GOT3 (cell line): Measurements from ENCODE around the gene ITGA11.

Experiments
- DNase-seq: peaks from one replicate; lab custom pipeline; 2025; ENCODE audit warnings: mixed read lengths; lab: John Stamatoyannopoulos, UW

Gene ITGA11

GRCh38 chr15:68389041-68389930 lies 42.7 kb downstream of the ITGA11 start:
- no peak for DNase-seq

GRCh38 chr15:68387381-68388143 lies 44.4 kb downstream of the ITGA11 start:
- no peak for DNase-seq

GRCh38 chr15:68386587-68387288 lies 45.2 kb downstream of the ITGA11 start:
- DNase-seq, result no peak

- no peak for DNase-seq
Observed at GRCh38 chr15:68385671-68386586, 46.0 kb downstream of the ITGA11 start.

- DNase-seq, result no peak
Observed at GRCh38 chr15:68385240-68385561, 46.8 kb downstream of the ITGA11 start.

- peak; percentile 27 for DNase-seq
Observed at GRCh38 chr15:68384451-68385239, 47.3 kb downstream of the ITGA11 start.

- no peak for DNase-seq
Observed at GRCh38 chr15:68383161-68384074, 48.5 kb downstream of the ITGA11 start.

GRCh38 chr15:68382286-68383007 lies 49.5 kb downstream of the ITGA11 start:
- DNase-seq, result no peak

- no peak for DNase-seq
Observed at GRCh38 chr15:68380456-68380855, 51.5 kb downstream of the ITGA11 start.

GRCh38 chr15:68379759-68380290 lies 52.1 kb downstream of the ITGA11 start:
- DNase-seq, result no peak

- DNase-seq, result no peak
Observed at GRCh38 chr15:68379058-68379758, 52.8 kb downstream of the ITGA11 start.

- DNase-seq, result no peak
Observed at GRCh38 chr15:68378595-68378994, 53.4 kb downstream of the ITGA11 start.

- no peak for DNase-seq
Observed at GRCh38 chr15:68377766-68378165, 54.2 kb downstream of the ITGA11 start.

- DNase-seq, result no peak
Observed at GRCh38 chr15:68376447-68377060, 55.4 kb downstream of the ITGA11 start.

- DNase-seq, result no peak
Observed at GRCh38 chr15:68375716-68376220, 56.2 kb downstream of the ITGA11 start.

GRCh38 chr15:68375191-68375631 lies 56.8 kb downstream of the ITGA11 start:
- no peak for DNase-seq

GRCh38 chr15:68374168-68374745 lies 57.7 kb downstream of the ITGA11 start:
- no peak for DNase-seq
